Vagina (tissue), 2 donors: ENCODE results near the gene SMPD3.

Experiments used
- POLR2A ChIP-seq, 2 donors: fragments of 450-650 bp; IDR thresholded peaks; one replicate each; pipeline ENCODE4 v1.6.1; 2017; ENCODE audit warnings: antibody characterized with exemption in 2 of 2, mild to moderate bottlenecking in 2 of 2, moderate library complexity in 2 of 2
- TF ChIP-seq, protein P1 (sequence below), 3 experiments: fragments of 450-650 bp in 2 of 3; fragments of 200-600 bp in 1 of 3; sonication (generic) in 1 of 3; IDR thresholded peaks; one replicate each; pipeline ENCODE4 v1.5.1; 2017 to 2019; ENCODE audit warnings: antibody characterized with exemption in 3 of 3, mild to moderate bottlenecking in 2 of 3, moderate library complexity in 2 of 3

DNA sequence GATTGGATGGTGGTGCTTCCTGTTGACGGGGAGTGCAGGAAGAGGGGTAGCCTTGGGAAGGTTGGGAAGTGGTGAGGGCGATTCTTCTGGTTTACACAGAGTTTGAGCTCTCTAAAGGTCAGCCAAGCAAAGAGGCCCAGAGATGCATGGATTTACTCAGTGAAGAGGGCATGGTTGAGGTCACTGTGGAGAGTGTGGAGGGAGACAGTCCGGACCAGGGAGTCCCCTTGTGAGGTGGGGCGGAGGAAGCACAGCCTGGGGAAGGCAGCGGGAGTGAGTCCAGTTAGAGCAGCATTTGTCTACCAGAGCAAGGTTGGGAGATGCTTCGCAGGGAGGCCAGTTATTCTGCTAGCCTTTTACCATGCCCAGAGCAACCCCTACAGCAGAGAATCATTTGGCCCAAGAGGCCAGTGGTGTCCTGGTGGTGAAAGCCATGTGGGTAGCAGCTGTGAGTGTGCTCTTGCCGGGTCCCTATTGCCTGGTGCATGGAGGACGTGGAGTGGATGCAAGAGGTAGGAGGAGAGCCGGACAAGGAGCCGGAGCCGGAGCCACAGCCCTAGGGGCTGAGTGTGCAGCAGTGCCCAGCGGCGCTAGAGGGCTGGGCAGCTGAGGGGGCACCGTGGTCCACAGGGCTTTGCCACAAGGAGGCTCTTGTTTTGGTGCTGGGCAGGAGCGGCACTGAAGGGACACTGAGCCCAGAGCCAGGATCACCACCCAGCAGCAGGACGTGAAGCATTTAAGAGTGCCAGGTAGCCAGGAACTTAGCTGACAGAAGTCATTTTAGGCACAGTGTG is 109.8 kb downstream of the SMPD3 start:
- TF ChIP-seq, protein P1, sequence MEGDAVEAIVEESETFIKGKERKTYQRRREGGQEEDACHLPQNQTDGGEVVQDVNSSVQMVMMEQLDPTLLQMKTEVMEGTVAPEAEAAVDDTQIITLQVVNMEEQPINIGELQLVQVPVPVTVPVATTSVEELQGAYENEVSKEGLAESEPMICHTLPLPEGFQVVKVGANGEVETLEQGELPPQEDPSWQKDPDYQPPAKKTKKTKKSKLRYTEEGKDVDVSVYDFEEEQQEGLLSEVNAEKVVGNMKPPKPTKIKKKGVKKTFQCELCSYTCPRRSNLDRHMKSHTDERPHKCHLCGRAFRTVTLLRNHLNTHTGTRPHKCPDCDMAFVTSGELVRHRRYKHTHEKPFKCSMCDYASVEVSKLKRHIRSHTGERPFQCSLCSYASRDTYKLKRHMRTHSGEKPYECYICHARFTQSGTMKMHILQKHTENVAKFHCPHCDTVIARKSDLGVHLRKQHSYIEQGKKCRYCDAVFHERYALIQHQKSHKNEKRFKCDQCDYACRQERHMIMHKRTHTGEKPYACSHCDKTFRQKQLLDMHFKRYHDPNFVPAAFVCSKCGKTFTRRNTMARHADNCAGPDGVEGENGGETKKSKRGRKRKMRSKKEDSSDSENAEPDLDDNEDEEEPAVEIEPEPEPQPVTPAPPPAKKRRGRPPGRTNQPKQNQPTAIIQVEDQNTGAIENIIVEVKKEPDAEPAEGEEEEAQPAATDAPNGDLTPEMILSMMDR (IDR thresholded peaks at IDR 0.05) = no peak
- no peak for TF ChIP-seq POLR2A (IDR thresholded peaks at IDR 0.05)
